GM13977 (cell line): ENCODE results near the gene CFAP74.
"Not testable (repeated sequence)": the region's sequence is repeated elsewhere in the genome, so short reads cannot be mapped to it uniquely, and the experiment has no call there.

Experiments used
- DNase-seq: peaks from one replicate; pipeline ENCODE4 v3.0.0; 2012; ENCODE audit warnings: low spot score
- CTCF ChIP-seq: IDR thresholded peaks from 2 replicates; pipeline ENCODE4 v1.5.1; 2012; ENCODE audit warnings: mild to moderate bottlenecking, control low read depth; ENCODE audit not compliant: insufficient read depth; ENCODE audit errors: extremely low read depth, missing control alignments
- in situ Hi-C: fragments of 300-500 bp; cut with MboI; formaldehyde crosslinking; loops from one replicate; pipeline ENCODE4 v1.12.0; 2022; ENCODE audit warnings: low sequenced_read_pairs, low pct_unique_long_range_greater_than_20kb, mixed read lengths, inconsistent platforms; ENCODE audit not compliant: unreplicated experiment

CFAP74 gene

GRCh38 chr1:1987142-1987510, 16.5 kb downstream of the CFAP74 start:
- TF ChIP-seq CTCF = no peak
- in situ Hi-C loops = no loop called here
- DNase-seq = no peak

GRCh38 chr1:1986451-1987141, 17.0 kb downstream of the CFAP74 start:
- in situ Hi-C loops = no loop called here
- no peak for DNase-seq
- TF ChIP-seq CTCF = no peak

- no peak for TF ChIP-seq CTCF
- in situ Hi-C loops = no loop called here
- no peak for DNase-seq
Measured at GRCh38 chr1:1985375-1986050, 18.1 kb downstream of the CFAP74 start.

GRCh38 chr1:1984560-1985070, 19.0 kb downstream of the CFAP74 start:
- in situ Hi-C loops = no loop called here
- DNase-seq = no peak

GRCh38 chr1:1982379-1983232, 21.0 kb downstream of the CFAP74 start:
- in situ Hi-C loops = no loop called here
- no peak for TF ChIP-seq CTCF
- no peak for DNase-seq

More at GRCh38 chr1:1984560-1985070, 19.0 kb downstream of the CFAP74 start:
- TF ChIP-seq CTCF = no peak

- DNase-seq, in situ Hi-C loops: not testable (repeated sequence)
Measured at GRCh38 chr1:1981631-1982327, 21.8 kb downstream of the CFAP74 start.
